DMS153 treated with DMSO at 0.1 percent for 48 hours (cell line): ENCODE data around the gene NLGN1.
A peak's percentile ranks its signal among the peaks of the same experiment; 100 is the strongest.
"Not testable (repeated sequence)": the region's sequence is repeated elsewhere in the genome, so short reads cannot be mapped to it uniquely, and the experiment has no call there.

Experiments
- DNase-seq: peaks from one replicate; lab custom pipeline; 2025; ENCODE audit not compliant: unreplicated experiment; lab: John Stamatoyannopoulos, UW

The NLGN1 gene

GRCh38 chr3:173397161-173398110 lies at the start of gene NLGN1:
NLGN1 (plus strand) TSS chr3:173397744.
- peak; percentile 65 for DNase-seq

- no peak for DNase-seq
Observed at GRCh38 chr3:173351886-173352285, 45.7 kb upstream of the NLGN1 start.

GRCh38 chr3:173353137-173353536 lies 44.4 kb upstream of the NLGN1 start:
- not testable (repeated sequence) for DNase-seq

GRCh38 chr3:173354124-173354523 lies 43.4 kb upstream of the NLGN1 start:
- no peak for DNase-seq

- DNase-seq = peak; percentile 51
Observed at GRCh38 chr3:173371848-173372487, 25.6 kb upstream of the NLGN1 start.

GRCh38 chr3:173380681-173381080 lies 16.9 kb upstream of the NLGN1 start:
- no peak for DNase-seq

- not testable (repeated sequence) for DNase-seq
Observed at GRCh38 chr3:173381936-173382335, 15.6 kb upstream of the NLGN1 start.

- peak; percentile 91 for DNase-seq
Observed at GRCh38 chr3:173395073-173395411, 2.5 kb upstream of the NLGN1 start.

GRCh38 chr3:173395412-173396181 lies 1.9 kb upstream of the NLGN1 start:
- peak; percentile 87 for DNase-seq

- peak; percentile 78 for DNase-seq
Observed at GRCh38 chr3:173396191-173397041, 1.1 kb upstream of the NLGN1 start.

- DNase-seq = peak; percentile 63
Observed at GRCh38 chr3:173398111-173398479, 551 bp downstream of the NLGN1 start.

- DNase-seq = no peak
Observed at GRCh38 chr3:173399044-173399443, 1.5 kb downstream of the NLGN1 start.

GRCh38 chr3:173401369-173401768 lies 3.8 kb downstream of the NLGN1 start:
- no peak for DNase-seq

- no peak for DNase-seq
Observed at GRCh38 chr3:173402656-173403055, 5.1 kb downstream of the NLGN1 start.

- DNase-seq = no peak
Observed at GRCh38 chr3:173403376-173403775, 5.8 kb downstream of the NLGN1 start.

GRCh38 chr3:173404156-173404555 lies 6.6 kb downstream of the NLGN1 start:
- no peak for DNase-seq

GRCh38 chr3:173410436-173410835 lies 12.9 kb downstream of the NLGN1 start:
- no peak for DNase-seq

GRCh38 chr3:173410849-173411248 lies 13.3 kb downstream of the NLGN1 start:
- DNase-seq = peak; percentile 56

- peak; percentile 32 for DNase-seq
Observed at GRCh38 chr3:173411375-173411973, 13.9 kb downstream of the NLGN1 start.

- DNase-seq = no peak
Observed at GRCh38 chr3:173416070-173416469, 18.5 kb downstream of the NLGN1 start.
